Natural killer cell treated with Interleukin-12 subunit alpha and Interleukin-12 subunit beta and Interleukin-15 and Interleukin-18, amount 100 ng/mL, for 72 hours (primary cell): ENCODE data around the gene MRPL36. TPM values are rescaled to one million over a fixed set of nuclear protein-coding genes. Genes with fewer than 3 reads are reported as not detected.
A peak's percentile ranks its signal among the peaks of the same experiment; 100 is the strongest.
"Not testable (repeated sequence)": the region's sequence is repeated elsewhere in the genome, so short reads cannot be mapped to it uniquely, and the experiment has no call there.

ENCODE experiments used
- ATAC-seq, 2 donors: fragments of 150-1000 bp; cut with Tn5 transposase in 1 of 2; sonication (Bioruptor Pico), chemical (Tn5 transposase) in 1 of 2; 2 replicates each; pipeline ENCODE4 v1.10.0; 2021
- DNase-seq: peaks from one replicate; pipeline ENCODE4 v3.0.0; 2022; ENCODE audit warnings: low spot score
- H3K27ac Mint-ChIP-seq, 2 donors: 1 replicate in 1 of 2; 2 replicates in 1 of 2; pipeline ENCODE4 v1.8.0; 2022; ENCODE audit warnings: mixed read lengths in 2 of 2, mild to moderate bottlenecking in 1 of 2, moderate library complexity in 1 of 2
- H3K27me3 Mint-ChIP-seq, 2 donors: 1 replicate in 1 of 2; 2 replicates in 1 of 2; pipeline ENCODE4 v1.8.0; 2022; ENCODE audit warnings: mixed read lengths in 2 of 2
- H3K36me3 Mint-ChIP-seq: one replicate; pipeline ENCODE4 v1.8.0; 2022; ENCODE audit warnings: mixed read lengths
- H3K4me1 Mint-ChIP-seq, 2 donors: 1 replicate in 1 of 2; 2 replicates in 1 of 2; pipeline ENCODE4 v1.8.0; 2022; ENCODE audit warnings: low read depth in 2 of 2, mixed read lengths in 2 of 2, mild to moderate bottlenecking in 1 of 2
- H3K4me3 Mint-ChIP-seq: one replicate; pipeline ENCODE4 v1.8.0; 2022; ENCODE audit warnings: mixed read lengths
- H3K9me3 Mint-ChIP-seq: 2 replicates; pipeline ENCODE4 v1.8.0; 2022; ENCODE audit warnings: mixed read lengths
- total RNA-seq, 2 donors: library from RNA; stranded (reverse); gene quantifications; one replicate each; pipeline ENCODE4 v1.2.3, GENCODE V29; 2022

The MRPL36 gene
- total RNA-seq, 2 donors from 2014 or later: 45.3 to 62.7 TPM

DNA sequence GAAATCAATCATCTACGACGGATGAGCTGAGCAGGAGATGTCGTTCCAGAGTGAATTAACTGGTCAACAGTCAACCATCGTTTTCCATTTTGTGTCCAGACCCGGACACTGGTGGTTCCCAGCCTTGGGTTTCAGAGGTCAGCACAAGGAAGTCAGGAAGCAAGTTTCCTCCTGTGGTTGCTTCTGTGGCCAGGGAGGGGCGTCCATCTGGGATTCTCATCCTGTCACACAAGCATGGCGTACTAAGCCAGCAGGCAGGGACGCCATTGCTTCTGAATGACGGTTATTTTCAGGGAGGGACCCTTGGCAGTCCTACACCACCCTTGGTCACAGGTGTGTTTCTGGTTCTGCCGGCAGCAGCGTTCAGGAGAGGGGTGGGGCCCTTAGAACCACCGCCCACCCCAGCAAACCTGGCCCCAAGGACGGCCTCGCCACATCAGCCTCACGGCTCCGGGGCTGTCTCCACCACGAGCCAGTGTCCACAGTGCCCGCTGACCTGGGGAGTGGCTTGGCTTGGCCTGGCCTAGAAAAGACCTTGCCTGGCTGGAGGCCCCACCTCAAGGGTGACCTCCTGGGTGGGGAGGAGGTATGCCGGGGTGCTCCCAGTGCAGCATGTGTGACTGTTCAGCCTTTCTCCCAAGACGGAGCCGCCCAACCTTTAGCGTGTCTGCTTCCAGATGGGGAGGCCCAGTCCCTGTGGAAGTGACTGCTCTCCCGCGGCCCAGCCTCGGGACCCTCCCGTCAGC is 26.8 kb upstream of the MRPL36 start:
- no peak for DNase-seq
- Mint-ChIP-seq H3K27me3 (no peaks in the 10 kb centered on the region), H3K4me1 (peaks cover 0 to 4% of the 10 kb centered on the region in 2 donors), H3K36me3 (peaks cover 4% of the 10 kb centered on the region), H3K4me3 (no peak overlapping the region), H3K9me3 (no peaks in the 10 kb centered on the region), H3K27ac (no peak overlapping the region)
- ATAC-seq: peak in 1 of 2 donors; percentile 28

- Mint-ChIP-seq H3K27me3 (no peaks in the 10 kb centered on the region), H3K4me1 (peaks cover 0 to 4% of the 10 kb centered on the region in 2 donors), H3K27ac (no peak overlapping the region), H3K36me3 (peaks cover 4% of the 10 kb centered on the region), H3K9me3 (no peaks in the 10 kb centered on the region), H3K4me3 (no peak overlapping the region)
- no peak for DNase-seq
- ATAC-seq: peak in 1 of 2 donors; percentile 36
Observed at GRCh38 chr5:1824903-1825841, 25.5 kb upstream of the MRPL36 start.

- Mint-ChIP-seq H3K27me3 (no peaks in the 10 kb centered on the region), H3K36me3 (peaks cover 10% of the 10 kb centered on the region), H3K4me1 (peaks cover 0 to 4% of the 10 kb centered on the region in 2 donors), H3K27ac (no peak overlapping the region), H3K4me3 (no peak overlapping the region), H3K9me3 (no peaks in the 10 kb centered on the region)
- ATAC-seq: no peak
- no peak for DNase-seq
Observed at GRCh38 chr5:1824109-1824821, 24.6 kb upstream of the MRPL36 start.

- H3K4me3 Mint-ChIP-seq: no peak overlapping the region
- DNase-seq (no peak), ATAC-seq (no peak)
- no peaks in the 10 kb centered on the region for H3K27me3 Mint-ChIP-seq
- H3K4me1 Mint-ChIP-seq: peaks cover 3 to 4% of the 10 kb centered on the region in 2 donors
- H3K27ac Mint-ChIP-seq: no peak overlapping the region
- peaks cover 18% of the 10 kb centered on the region for H3K36me3 Mint-ChIP-seq
- H3K9me3 Mint-ChIP-seq: no peaks in the 10 kb centered on the region
Observed at GRCh38 chr5:1823381-1824034, 23.9 kb upstream of the MRPL36 start.

DNA sequence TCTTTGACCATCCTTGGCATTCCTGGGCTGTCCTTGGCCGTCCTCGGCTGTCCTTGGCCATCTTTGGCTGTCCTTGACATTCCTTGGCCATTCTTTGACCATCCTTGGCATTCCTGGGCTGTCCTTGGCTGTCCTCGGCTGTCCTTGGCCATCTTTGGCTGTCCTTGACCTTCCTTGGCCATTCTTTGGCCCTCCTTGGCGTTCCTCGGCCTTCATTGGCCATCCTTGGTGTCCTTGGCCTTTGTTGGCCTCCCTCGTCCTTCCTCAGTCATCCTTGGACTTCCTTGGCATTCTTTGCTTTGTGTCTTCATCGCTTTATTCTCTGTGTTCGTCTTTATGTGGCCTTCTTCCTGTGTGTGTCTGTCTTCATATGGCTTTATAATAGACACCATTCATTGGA is 22.2 kb upstream of the MRPL36 start:
- H3K4me3 Mint-ChIP-seq: no peak overlapping the region
- no peak for ATAC-seq
- no peak for DNase-seq
- no peak overlapping the region for H3K27ac Mint-ChIP-seq
- no peaks in the 10 kb centered on the region for H3K9me3 Mint-ChIP-seq
- peaks cover 4 to 6% of the 10 kb centered on the region in 2 donors for H3K4me1 Mint-ChIP-seq
- H3K36me3 Mint-ChIP-seq: peaks cover 23% of the 10 kb centered on the region
- H3K27me3 Mint-ChIP-seq: no peaks in the 10 kb centered on the region

GRCh38 chr5:1820926-1821325 is 21.3 kb upstream of the MRPL36 start:
- no peaks in the 10 kb centered on the region for H3K27me3 Mint-ChIP-seq
- H3K36me3 Mint-ChIP-seq: peaks cover 31% of the 10 kb centered on the region
- no peaks in the 10 kb centered on the region for H3K9me3 Mint-ChIP-seq
- ATAC-seq (no peak), DNase-seq (no peak)
- H3K27ac Mint-ChIP-seq: no peak overlapping the region
- no peak overlapping the region for H3K4me3 Mint-ChIP-seq
- peaks cover 4 to 6% of the 10 kb centered on the region in 2 donors for H3K4me1 Mint-ChIP-seq

GRCh38 chr5:1820381-1820780 is 20.7 kb upstream of the MRPL36 start:
- H3K4me1 Mint-ChIP-seq: peaks cover 4 to 6% of the 10 kb centered on the region in 2 donors
- peaks cover 31% of the 10 kb centered on the region for H3K36me3 Mint-ChIP-seq
- no peaks in the 10 kb centered on the region for H3K27me3 Mint-ChIP-seq
- ATAC-seq (no peak), DNase-seq (no peak)
- no peaks in the 10 kb centered on the region for H3K9me3 Mint-ChIP-seq
- H3K4me3 Mint-ChIP-seq: no peak overlapping the region
- H3K27ac Mint-ChIP-seq: no peak overlapping the region

DNA sequence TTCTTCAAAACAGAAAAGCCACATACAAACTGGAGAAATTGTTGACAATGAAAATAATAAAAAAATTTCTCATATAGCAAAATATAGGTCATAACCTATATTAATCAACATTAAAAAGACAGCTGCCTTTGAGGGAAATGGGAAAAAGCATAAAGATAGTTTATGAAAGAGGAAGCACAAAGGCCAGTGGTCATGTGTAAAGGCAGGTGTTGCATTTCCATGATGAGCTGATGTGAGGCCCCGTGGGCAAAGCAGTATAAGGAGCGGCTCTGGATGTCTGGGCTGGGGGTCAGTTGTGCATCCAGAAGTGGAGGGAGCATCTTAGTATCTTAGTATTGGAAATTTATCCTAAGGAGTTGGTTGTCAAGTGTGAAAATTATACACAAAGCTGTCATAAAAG is 19.8 kb upstream of the MRPL36 start:
- Mint-ChIP-seq H3K4me1 (peaks cover 4 to 6% of the 10 kb centered on the region in 2 donors), H3K4me3 (no peak overlapping the region), H3K27ac (peak overlapping the region in 1 of 2 donors; percentile 44), H3K9me3 (no peaks in the 10 kb centered on the region), H3K27me3 (no peaks in the 10 kb centered on the region), H3K36me3 (peaks cover 35% of the 10 kb centered on the region)
- DNase-seq: no peak
- no peak for ATAC-seq

- ATAC-seq (no peak), DNase-seq (peak; percentile 5)
- Mint-ChIP-seq H3K27ac (peak overlapping the region; percentile 44 to 51), H3K36me3 (peaks cover 42% of the 10 kb centered on the region), H3K9me3 (no peaks in the 10 kb centered on the region), H3K4me1 (peaks cover 4 to 6% of the 10 kb centered on the region in 2 donors), H3K27me3 (no peaks in the 10 kb centered on the region), H3K4me3 (no peak overlapping the region)
Observed at GRCh38 chr5:1818784-1819183, 19.1 kb upstream of the MRPL36 start.

GRCh38 chr5:1817261-1818043 is 17.8 kb upstream of the MRPL36 start:
- no peak for ATAC-seq
- Mint-ChIP-seq H3K4me1 (peaks cover 4 to 6% of the 10 kb centered on the region in 2 donors), H3K36me3 (peaks cover 45% of the 10 kb centered on the region), H3K27ac (no peak overlapping the region), H3K4me3 (no peak overlapping the region), H3K27me3 (no peaks in the 10 kb centered on the region), H3K9me3 (no peaks in the 10 kb centered on the region)
- DNase-seq: peak; percentile 10

GRCh38 chr5:1816495-1817089 is 17.0 kb upstream of the MRPL36 start:
- ATAC-seq, H3K27ac Mint-ChIP-seq, H3K9me3 Mint-ChIP-seq, H3K4me3 Mint-ChIP-seq, H3K4me1 Mint-ChIP-seq, H3K27me3 Mint-ChIP-seq: not testable (repeated sequence)
- peak; percentile 5 for DNase-seq
- H3K36me3 Mint-ChIP-seq: peaks cover 44% of the 10 kb centered on the region

GRCh38 chr5:1815881-1816292 is 16.2 kb upstream of the MRPL36 start:
- peak; percentile 44 for DNase-seq
- no peaks in the 10 kb centered on the region for H3K9me3 Mint-ChIP-seq
- H3K27ac Mint-ChIP-seq: no peak overlapping the region
- no peak for ATAC-seq
- peaks cover 45% of the 10 kb centered on the region for H3K36me3 Mint-ChIP-seq
- peaks cover 2 to 6% of the 10 kb centered on the region in 2 donors for H3K4me1 Mint-ChIP-seq
- H3K27me3 Mint-ChIP-seq: no peaks in the 10 kb centered on the region
- H3K4me3 Mint-ChIP-seq: no peak overlapping the region
